Mesendoderm (in vitro differentiated cells): ENCODE data around the gene RBMS3.
"Not testable (repeated sequence)": the region's sequence is repeated elsewhere in the genome, so short reads cannot be mapped to it uniquely, and the experiment has no call there.

Experiments used
- DNase-seq: peaks from one replicate; pipeline ENCODE4 v3.0.0; 2013
- H2AK5ac ChIP-seq: 2 replicates; pipeline ENCODE4 v1.6.1; 2013; ENCODE audit warnings: low read length, inconsistent platforms
- H2BK120ac ChIP-seq: 2 replicates; pipeline ENCODE4 v1.6.1; 2013; ENCODE audit warnings: low read depth, mild to moderate bottlenecking, low read length, moderate library complexity, mixed read lengths
- H2BK15ac ChIP-seq: replicated peaks from 2 replicates; pipeline ENCODE4 v1.6.1; 2013; ENCODE audit warnings: low read depth, mild to moderate bottlenecking, moderate library complexity
- H2BK5ac ChIP-seq: 2 replicates; pipeline ENCODE4 v1.6.1; 2013; ENCODE audit warnings: low read length, inconsistent platforms
- H3K18ac ChIP-seq: 2 replicates; pipeline ENCODE4 v1.6.1; 2013; ENCODE audit warnings: mild to moderate bottlenecking, low read length, mixed read lengths
- H3K23ac ChIP-seq: one replicate; pipeline ENCODE4 v1.6.1; 2013; ENCODE audit warnings: low read length
- H3K27ac ChIP-seq: 2 replicates; pipeline ENCODE4 v1.5.1; 2013; ENCODE audit warnings: low read depth, mild to moderate bottlenecking, inconsistent platforms, low read length, moderate library complexity
- H3K27me3 ChIP-seq: 2 replicates; pipeline ENCODE4 v1.6.1; 2013; ENCODE audit warnings: low read length, control low read depth, mild to moderate bottlenecking, inconsistent platforms; ENCODE audit not compliant: insufficient read depth, poor library complexity
- H3K36me3 ChIP-seq: 2 replicates; pipeline ENCODE4 v1.6.1; 2013; ENCODE audit warnings: low read length, inconsistent platforms; ENCODE audit not compliant: control insufficient read depth, insufficient read depth
- H3K4ac ChIP-seq: one replicate; pipeline ENCODE4 v1.6.1; 2013; ENCODE audit warnings: low read depth, mild to moderate bottlenecking, low read length, moderate library complexity
- H3K4me1 ChIP-seq: 2 replicates; pipeline ENCODE4 v1.6.1; 2013; ENCODE audit warnings: low read depth, low read length, inconsistent platforms; ENCODE audit not compliant: control insufficient read depth
- H3K4me2 ChIP-seq: 2 replicates; pipeline ENCODE4 v1.6.1; 2013; ENCODE audit warnings: low read length
- H3K4me3 ChIP-seq: 2 replicates; pipeline ENCODE4 v1.5.1; 2013; ENCODE audit warnings: mild to moderate bottlenecking, low read length
- H3K56ac ChIP-seq: one replicate; pipeline ENCODE4 v1.6.1; 2013; ENCODE audit warnings: low read length
- H3K79me1 ChIP-seq: 2 replicates; pipeline ENCODE4 v1.6.1; 2013; ENCODE audit warnings: low read length, inconsistent platforms
- H3K79me2 ChIP-seq: 2 replicates; pipeline ENCODE4 v1.6.1; 2013; ENCODE audit warnings: mild to moderate bottlenecking, low read length; ENCODE audit not compliant: control insufficient read depth, insufficient read depth
- H3K9ac ChIP-seq: 2 replicates; pipeline ENCODE4 v1.6.1; 2013; ENCODE audit warnings: low read length, inconsistent platforms
- H4K5ac ChIP-seq: one replicate; pipeline ENCODE4 v1.6.1; 2013; ENCODE audit warnings: low read length
- H4K8ac ChIP-seq: one replicate; pipeline ENCODE4 v1.6.1; 2013; ENCODE audit warnings: low read depth, mild to moderate bottlenecking, control low read depth, low read length, moderate library complexity
- WGBS: extraction: QIAGEN DNeasy Blood & Tissue Kit; methylation state at CpG from one replicate; pipeline ENCODE4 v1.1.7; 2013; ENCODE audit warnings: low lambda C conversion rate, missing lambda C conversion rate; ENCODE audit not compliant: insufficient coverage; ENCODE audit errors: extremely low coverage; 5-methylcytosine and 5-hydroxymethylcytosine counted together

Gene RBMS3

GRCh38 chr3:30040126-30040525, 759.3 kb downstream of the RBMS3 start:
- Histone ChIP-seq H3K27me3 (no peaks in the 10 kb centered on the region), H3K27ac (no peak overlapping the region), H3K4ac (no peak overlapping the region), H3K18ac (no peak overlapping the region), H4K8ac (no peak overlapping the region), H3K4me2 (no peak overlapping the region), H3K36me3 (no peaks in the 10 kb centered on the region), H2BK15ac (no peak overlapping the region), H3K4me1 (peaks cover 2% of the 10 kb centered on the region), H3K56ac (no peak overlapping the region), H2BK120ac (no peak overlapping the region), H2BK5ac (no peak overlapping the region), H3K9ac (no peak overlapping the region), H3K4me3 (no peak overlapping the region), H3K23ac (no peak overlapping the region), H3K79me2 (no peaks in the 10 kb centered on the region), H3K79me1 (no peaks in the 10 kb centered on the region), H4K5ac (no peak overlapping the region), H2AK5ac (no peak overlapping the region)
- WGBS, result no CpG with 5 or more reads among the region's 4 CpGs
- no peak for DNase-seq

GRCh38 chr3:30041481-30041880, 760.6 kb downstream of the RBMS3 start:
- H3K79me2 ChIP-seq, H3K36me3 ChIP-seq, H3K23ac ChIP-seq, H3K4ac ChIP-seq, H3K9ac ChIP-seq, H2BK5ac ChIP-seq, DNase-seq, H2BK120ac ChIP-seq, H3K56ac ChIP-seq, H4K5ac ChIP-seq, H3K4me1 ChIP-seq, H4K8ac ChIP-seq, H3K4me2 ChIP-seq, H2BK15ac ChIP-seq, H3K27ac ChIP-seq, H3K18ac ChIP-seq, H3K4me3 ChIP-seq, H3K79me1 ChIP-seq, H2AK5ac ChIP-seq, H3K27me3 ChIP-seq: not testable (repeated sequence)
- no CpG with 5 or more reads among the region's 3 CpGs for WGBS

GRCh38 chr3:30042274-30042859, 761.5 kb downstream of the RBMS3 start:
- no peak overlapping the region for H2AK5ac ChIP-seq
- H3K9ac ChIP-seq, result no peak overlapping the region
- H4K5ac ChIP-seq, result no peak overlapping the region
- H3K23ac ChIP-seq, result no peak overlapping the region
- H3K27ac ChIP-seq, result no peak overlapping the region
- H3K4me1 ChIP-seq, result peaks cover 2% of the 10 kb centered on the region
- H4K8ac ChIP-seq, result no peak overlapping the region
- no CpG with 5 or more reads among the region's 4 CpGs for WGBS
- DNase-seq, result peak; percentile 76
- H3K4me3 ChIP-seq, result no peak overlapping the region
- H2BK120ac ChIP-seq, result no peak overlapping the region
- no peak overlapping the region for H3K4me2 ChIP-seq
- H2BK5ac ChIP-seq, result no peak overlapping the region
- H3K36me3 ChIP-seq, result no peaks in the 10 kb centered on the region
- no peak overlapping the region for H3K4ac ChIP-seq
- H3K56ac ChIP-seq, result no peak overlapping the region
- H2BK15ac ChIP-seq, result no peak overlapping the region
- no peaks in the 10 kb centered on the region for H3K79me1 ChIP-seq
- no peaks in the 10 kb centered on the region for H3K27me3 ChIP-seq
- H3K79me2 ChIP-seq, result no peaks in the 10 kb centered on the region
- H3K18ac ChIP-seq, result no peak overlapping the region

GRCh38 chr3:30042916-30043555, 762.2 kb downstream of the RBMS3 start:
- WGBS, result no CpG with 5 or more reads among the region's 3 CpGs
- Histone ChIP-seq H2BK120ac (no peak overlapping the region), H2AK5ac (no peak overlapping the region), H3K27ac (no peak overlapping the region), H3K23ac (no peak overlapping the region), H3K4ac (no peak overlapping the region), H3K4me1 (peaks cover 2% of the 10 kb centered on the region), H4K8ac (no peak overlapping the region), H2BK15ac (no peak overlapping the region), H3K79me2 (no peaks in the 10 kb centered on the region), H3K9ac (no peak overlapping the region), H3K79me1 (no peaks in the 10 kb centered on the region), H3K18ac (no peak overlapping the region), H3K56ac (no peak overlapping the region), H3K27me3 (no peaks in the 10 kb centered on the region), H2BK5ac (no peak overlapping the region), H3K4me3 (no peak overlapping the region), H4K5ac (no peak overlapping the region), H3K4me2 (no peak overlapping the region), H3K36me3 (no peaks in the 10 kb centered on the region)
- no peak for DNase-seq

- no peak overlapping the region for H3K4me2 ChIP-seq
- H3K4me1 ChIP-seq, result peaks cover 2% of the 10 kb centered on the region
- no peak overlapping the region for H3K18ac ChIP-seq
- no peak overlapping the region for H3K27ac ChIP-seq
- no peak overlapping the region for H3K23ac ChIP-seq
- H3K4me3 ChIP-seq, result no peak overlapping the region
- DNase-seq, result no peak
- H2AK5ac ChIP-seq, result no peak overlapping the region
- H2BK15ac ChIP-seq, result peak overlapping the region; percentile 42
- H3K36me3 ChIP-seq, result no peaks in the 10 kb centered on the region
- no peaks in the 10 kb centered on the region for H3K79me2 ChIP-seq
- no peak overlapping the region for H3K9ac ChIP-seq
- H2BK120ac ChIP-seq, result no peak overlapping the region
- H3K4ac ChIP-seq, result no peak overlapping the region
- no peak overlapping the region for H3K56ac ChIP-seq
- H3K79me1 ChIP-seq, result no peaks in the 10 kb centered on the region
- no peak overlapping the region for H2BK5ac ChIP-seq
- H4K5ac ChIP-seq, result no peak overlapping the region
- WGBS, result no CpG with 5 or more reads among the region's 4 CpGs
- no peak overlapping the region for H4K8ac ChIP-seq
- no peaks in the 10 kb centered on the region for H3K27me3 ChIP-seq
Measured at GRCh38 chr3:30044515-30044914, 763.6 kb downstream of the RBMS3 start.

- Histone ChIP-seq H2BK120ac (no peak overlapping the region), H3K4me1 (no peaks in the 10 kb centered on the region), H3K56ac (no peak overlapping the region), H3K18ac (no peak overlapping the region), H3K23ac (no peak overlapping the region), H3K36me3 (no peaks in the 10 kb centered on the region), H4K5ac (no peak overlapping the region), H2BK5ac (no peak overlapping the region), H3K79me2 (no peaks in the 10 kb centered on the region), H3K9ac (no peak overlapping the region), H3K4me2 (no peak overlapping the region), H3K27ac (no peak overlapping the region), H3K27me3 (no peaks in the 10 kb centered on the region), H3K4ac (no peak overlapping the region), H3K4me3 (no peak overlapping the region), H4K8ac (no peak overlapping the region), H2AK5ac (no peak overlapping the region), H3K79me1 (no peaks in the 10 kb centered on the region), H2BK15ac (no peak overlapping the region)
- WGBS, result no CpG with 5 or more reads among the region's 3 CpGs
- DNase-seq, result no peak
Measured at GRCh38 chr3:30048431-30048830, 767.6 kb downstream of the RBMS3 start.
